Measurements from ENCODE around the gene GJA4. TPM values are rescaled to one million over a fixed set of nuclear protein-coding genes. Genes with fewer than 3 reads are reported as not detected.

The GJA4 gene
- total and polyA plus RNA-seq, 2 experiments from 2014 or later: 2.5 to 3.7 TPM

Other genes starting within 250 kb of the GJA4 start
- 0.76 and 0.80 TPM in 2 replicates for gene GJB5, start 38.0 kb upstream of the GJA4 start, total RNA-seq
- 0.85 and 1.1 TPM in 2 replicates for gene GJB5, start 38.0 kb upstream of the GJA4 start, polyA plus RNA-seq
- 1.00 and 2.0 TPM in 2 replicates for gene GJB4, start 33.3 kb upstream of the GJA4 start, total RNA-seq
- 1.3 and 2.5 TPM in 2 replicates for gene GJB4, start 33.3 kb upstream of the GJA4 start, polyA plus RNA-seq
- 2.8 and 3.2 TPM in 2 replicates for gene GJB3, start 11.8 kb upstream of the GJA4 start, total RNA-seq
- gene GJB3, start 11.8 kb upstream of the GJA4 start, polyA plus RNA-seq: 2.0 and 8.4 TPM in 2 replicates
- gene SMIM12, start 66.8 kb downstream of the GJA4 start, total RNA-seq: 21.9 and 35.4 TPM in 2 replicates
- 51.9 and 53.8 TPM in 2 replicates for gene SMIM12, start 66.8 kb downstream of the GJA4 start, polyA plus RNA-seq
- 0.04 and 0.33 TPM in 2 replicates for gene DLGAP3, start 136.7 kb downstream of the GJA4 start, total RNA-seq
- 0.79 and 1.0 TPM in 2 replicates for gene DLGAP3, start 136.7 kb downstream of the GJA4 start, polyA plus RNA-seq
- gene TMEM35B, start 192.3 kb downstream of the GJA4 start, total RNA-seq: 37.5 and 43.8 TPM in 2 replicates
- 51.5 and 51.8 TPM in 2 replicates for gene TMEM35B, start 192.3 kb downstream of the GJA4 start, polyA plus RNA-seq
- gene ZMYM6, start 238.9 kb downstream of the GJA4 start, total RNA-seq: 16.7 and 20.7 TPM in 2 replicates
- gene ZMYM6, start 238.9 kb downstream of the GJA4 start, polyA plus RNA-seq: 10.6 and 11.3 TPM in 2 replicates